ENCODE measurements around the gene MAPKAPK5. TPM values are rescaled to one million over a fixed set of nuclear protein-coding genes. Genes with fewer than 3 reads are reported as not detected.
A peak's percentile ranks its signal among the peaks of the same experiment; 100 is the strongest.

MAPKAPK5 gene
- total and polyA plus RNA-seq, 2 of the 13 experiments (the other 11 are each of a cell fraction or from before 2014, with no cell fraction given): 43.2 to 58.2 TPM

- TF ChIP-seq ZNF33B (CRISPR knock-in tag; IDR thresholded peaks at IDR 0.05) (no peak), MXD4 (CRISPR knock-in tag; IDR thresholded peaks at IDR 0.05) (no peak)
These were observed 52.5 kb downstream of the MAPKAPK5 start (continued) for GRCh38 chr12:111894556-111894955.

GRCh38 chr12:111901182-111901581 lies 59.2 kb downstream of the MAPKAPK5 start:
- Histone ChIP-seq H3K9me3 (ENCODE audit: low read length) (no peaks in the 10 kb centered on the region), H3K4me2 (ENCODE audit: low read depth, low read length) (no peak overlapping the region), H4K20me1 (ENCODE audit: insufficient read depth, low read length) (no peaks in the 10 kb centered on the region), H3K4me1 (ENCODE audit: insufficient read depth, low read length) (peaks cover 11% of the 10 kb centered on the region), H3K27ac (ENCODE audit: extremely low read length, insufficient read depth, low read length) (no peak overlapping the region), H3K9ac (ENCODE audit: insufficient read depth, low read depth, low read length) (no peak overlapping the region), H3K27me3 (ENCODE audit: control insufficient read depth in 1 of 2, insufficient read depth in 2 of 2, low read length in 2 of 2) (no peaks in the 10 kb centered on the region), H2AFZ (ENCODE audit: low read length) (no peak overlapping the region), H3K79me2 (ENCODE audit: insufficient read depth, low read length) (no peaks in the 10 kb centered on the region), H3K36me3 (replicated peaks in 1 of 2; ENCODE audit: control insufficient read depth in 1 of 2, insufficient read depth in 2 of 2, low read length in 2 of 2) (peaks cover 0 to 2% of the 10 kb centered on the region in 2 experiments; a peak in 1 of 5 replicates), H3K4me3 (replicated peaks in 1 of 3; ENCODE audit: insufficient read depth in 1 of 3, low read depth in 2 of 3, low read length in 3 of 3) (no peak overlapping the region)
- ATAC-seq: peak; percentile 18; the same call in 1 of the 3 replicates
- no peak for TF ChIP-seq NCOA2 (CRISPR knock-in tag; IDR thresholded peaks at IDR 0.05)
- no peak for TF ChIP-seq ATF6 (CRISPR knock-in tag; conservative IDR thresholded peaks at IDR 0.05)
- TF ChIP-seq GTF3A (CRISPR knock-in tag; conservative IDR thresholded peaks at IDR 0.05): no peak
- TF ChIP-seq FOXK1 (CRISPR knock-in tag; IDR thresholded peaks at IDR 0.05; ENCODE audit: borderline replicate concordance, low read depth): no peak
- ChIA-PET POLR2A (no interaction called here), CTCF (ENCODE audit: low intra/inter-chr PET ratio, low total read pairs) (no interaction called here)
- no TSS peak for BruUV-seq (replicated peaks)
- in situ Hi-C loops (cut with HindIII; ENCODE audit: extremely low pct_ligation_motif_present, low pct_unique_long_range_greater_than_20kb): no loop called here
- no peak for FAIRE-seq
- no peak for DNase-seq (ENCODE audit: low spot score)
- WGBS (ENCODE audit: low lambda C conversion rate): 76% methylated on average over 4 of the region's 4 CpGs
- intact Hi-C loops (cut with micrococcal nuclease; ENCODE audit: unreplicated experiment): no loop called here

Measured in HepG2 (cell line).